WTC11 (cell line): ENCODE results near the gene DGCR8. TPM values are rescaled to one million over a fixed set of nuclear protein-coding genes. Genes with fewer than 3 reads are reported as not detected.

Experiments used
- ATAC-seq: fragments of 200-7000 bp; cut with Tn5 transposase; 2 replicates; pipeline ENCODE4 v1.10.0; 2021; ENCODE audit warnings: mild to moderate bottlenecking, moderate library complexity
- CTCF ChIA-PET: fragments of 300-600 bp; sonication (Branson Sonifier 250); formaldehyde crosslinking; loops from one replicate; lab custom pipeline; 2021; ENCODE audit warnings: antibody characterized with exemption; lab: Charles Lee
- POLR2A ChIA-PET: fragments of 350-600 bp; sonication (Branson Sonifier 250); formaldehyde crosslinking; loops from one replicate; lab custom pipeline; 2021; ENCODE audit warnings: antibody characterized with exemption; lab: Charles Lee
- DNase-seq: peaks from one replicate; pipeline ENCODE4 v3.0.0; 2021; ENCODE audit warnings: low spot score
- H3K27ac Mint-ChIP-seq: 2 replicates; pipeline ENCODE4 v1.8.0; 2021; ENCODE audit warnings: mixed read lengths
- H3K27me3 Mint-ChIP-seq: 2 replicates; pipeline ENCODE4 v1.8.0; 2021; ENCODE audit warnings: low read depth, mild to moderate bottlenecking, moderate library complexity, mixed read lengths
- H3K36me3 Mint-ChIP-seq: 2 replicates; pipeline ENCODE4 v1.8.0; 2021; ENCODE audit warnings: mixed read lengths
- H3K4me1 Mint-ChIP-seq: 2 replicates; pipeline ENCODE4 v1.8.0; 2022; ENCODE audit warnings: mixed read lengths
- H3K4me3 Mint-ChIP-seq: 2 replicates; pipeline ENCODE4 v1.8.0; 2021; ENCODE audit warnings: mild to moderate bottlenecking, moderate library complexity, mixed read lengths
- H3K9me3 Mint-ChIP-seq: 2 replicates; pipeline ENCODE4 v1.8.0; 2021; ENCODE audit warnings: mixed read lengths
- ATF2 ChIP-seq: sonication (generic); formaldehyde crosslinking; IDR thresholded peaks from 2 replicates; pipeline ENCODE4 v1.8.1; 2022; ENCODE audit warnings: low read depth, missing genetic modification reagents, borderline replicate concordance
- ATF3 ChIP-seq: sonication (generic); formaldehyde crosslinking; conservative IDR thresholded peaks from 2 replicates; pipeline ENCODE4 v1.8.1; 2022; ENCODE audit warnings: mild to moderate bottlenecking, missing genetic modification reagents
- E2F4 ChIP-seq: sonication (generic); formaldehyde crosslinking; IDR thresholded peaks from 2 replicates; pipeline ENCODE4 v1.8.1; 2022; ENCODE audit warnings: low read depth, mild to moderate bottlenecking, moderate library complexity, missing genetic modification reagents, borderline replicate concordance
- ETV6 ChIP-seq: sonication (generic); formaldehyde crosslinking; IDR thresholded peaks from 2 replicates; pipeline ENCODE4 v1.8.1; 2022; ENCODE audit warnings: mild to moderate bottlenecking, missing genetic modification reagents
- FOXJ3 ChIP-seq: sonication (generic); formaldehyde crosslinking; IDR thresholded peaks from 2 replicates; pipeline ENCODE4 v1.9.0; 2021; ENCODE audit warnings: missing genetic modification reagents, mild to moderate bottlenecking, borderline replicate concordance
- FOXP4 ChIP-seq: sonication (generic); formaldehyde crosslinking; IDR thresholded peaks from 2 replicates; pipeline ENCODE4 v1.8.0; 2022; ENCODE audit warnings: mild to moderate bottlenecking, missing genetic modification reagents
- GABPB1 ChIP-seq: sonication (generic); formaldehyde crosslinking; IDR thresholded peaks from 2 replicates; pipeline ENCODE4 v1.8.1; 2023; ENCODE audit warnings: mild to moderate bottlenecking, missing genetic modification reagents
- IRF2 ChIP-seq: sonication (generic); formaldehyde crosslinking; IDR thresholded peaks from 2 replicates; pipeline ENCODE4 v1.8.0; 2022; ENCODE audit warnings: low read depth, missing genetic modification reagents, borderline replicate concordance
- NFATC4 ChIP-seq: fragments of 250-450 bp; sonication (Bioruptor Pico); IDR thresholded peaks from 2 replicates; pipeline ENCODE4 v1.9.0; 2021; ENCODE audit warnings: mild to moderate bottlenecking
- NFE2L1 ChIP-seq: sonication (generic); formaldehyde crosslinking; IDR thresholded peaks from 2 replicates; pipeline ENCODE4 v1.8.1; 2023; ENCODE audit warnings: missing genetic modification reagents
- NFYB ChIP-seq: sonication (generic); formaldehyde crosslinking; conservative IDR thresholded peaks from 2 replicates; pipeline ENCODE4 v1.8.0; 2022; ENCODE audit warnings: low read depth, missing genetic modification reagents
- NR2C2 ChIP-seq: sonication (generic); formaldehyde crosslinking; IDR thresholded peaks from 2 replicates; pipeline ENCODE4 v1.8.0; 2022; ENCODE audit warnings: mild to moderate bottlenecking, missing genetic modification reagents
- OVOL2 ChIP-seq: fragments of 250-450 bp; sonication (Bioruptor Pico); IDR thresholded peaks from 2 replicates; pipeline ENCODE4 v1.9.0; 2021; ENCODE audit warnings: mild to moderate bottlenecking, borderline replicate concordance
- RELA ChIP-seq: sonication (generic); formaldehyde crosslinking; IDR thresholded peaks from 2 replicates; pipeline ENCODE4 v1.8.1; 2022; ENCODE audit warnings: missing genetic modification reagents, mild to moderate bottlenecking, borderline replicate concordance
- SMAD4 ChIP-seq: sonication (generic); formaldehyde crosslinking; IDR thresholded peaks from 2 replicates; pipeline ENCODE4 v1.8.0; 2022; ENCODE audit warnings: mild to moderate bottlenecking, missing genetic modification reagents
- SOX15 ChIP-seq: fragments of 250-450 bp; sonication (Bioruptor Pico); IDR thresholded peaks from 2 replicates; pipeline ENCODE4 v1.9.0; 2021; ENCODE audit warnings: mild to moderate bottlenecking
- STAT6 ChIP-seq: sonication (generic); formaldehyde crosslinking; conservative IDR thresholded peaks from 2 replicates; pipeline ENCODE4 v1.8.1; 2023; ENCODE audit warnings: mild to moderate bottlenecking, low read depth, missing genetic modification reagents, moderate library complexity
- TEAD4 ChIP-seq: sonication (generic); formaldehyde crosslinking; IDR thresholded peaks from 2 replicates; pipeline ENCODE4 v1.8.0; 2022; ENCODE audit warnings: mild to moderate bottlenecking, missing genetic modification reagents
- TP53 ChIP-seq: sonication (generic); formaldehyde crosslinking; IDR thresholded peaks from 2 replicates; pipeline ENCODE4 v1.8.1; 2023; ENCODE audit warnings: mild to moderate bottlenecking, missing genetic modification reagents
- USF1 ChIP-seq: sonication (generic); formaldehyde crosslinking; IDR thresholded peaks from 2 replicates; pipeline ENCODE4 v1.8.0; 2022; ENCODE audit warnings: mild to moderate bottlenecking, missing genetic modification reagents
- USF2 ChIP-seq: sonication (generic); formaldehyde crosslinking; IDR thresholded peaks from 2 replicates; pipeline ENCODE4 v1.8.1; 2023; ENCODE audit warnings: mild to moderate bottlenecking, missing genetic modification reagents, moderate library complexity
- ZNF232 ChIP-seq: sonication (generic); formaldehyde crosslinking; IDR thresholded peaks from 2 replicates; pipeline ENCODE4 v1.8.0; 2022; ENCODE audit warnings: mild to moderate bottlenecking, missing genetic modification reagents
- ZNF263 ChIP-seq: sonication (generic); formaldehyde crosslinking; IDR thresholded peaks from 2 replicates; pipeline ENCODE4 v1.8.1; 2022; ENCODE audit warnings: low read depth, mild to moderate bottlenecking, moderate library complexity, missing genetic modification reagents
- ZSCAN18 ChIP-seq: fragments of 250-450 bp; sonication (Bioruptor Pico); IDR thresholded peaks from 2 replicates; pipeline ENCODE4 v2.1.2; 2022; ENCODE audit warnings: mild to moderate bottlenecking, moderate library complexity
- total RNA-seq: library from RNA; stranded (reverse); gene quantifications from 3 replicates; pipeline ENCODE4 v1.2.3, GENCODE V29; 2021

The DGCR8 gene
- total RNA-seq, 1 experiment from 2014 or later, result 55.0 TPM

- peaks cover 92% of the 10 kb centered on the region for H3K36me3 Mint-ChIP-seq
- no peaks in the 10 kb centered on the region for H3K4me1 Mint-ChIP-seq
- POLR2A ChIA-PET, result no interaction called here
- no peaks in the 10 kb centered on the region for H3K9me3 Mint-ChIP-seq
- CTCF ChIA-PET, result no interaction called here
- no peaks in the 10 kb centered on the region for H3K27me3 Mint-ChIP-seq
- TF ChIP-seq IRF2 (CRISPR knock-in tag) (no peak), FOXP4 (CRISPR knock-in tag) (no peak), ZNF232 (CRISPR knock-in tag) (no peak), SOX15 (CRISPR knock-in tag) (no peak), RELA (CRISPR knock-in tag) (no peak), ETV6 (CRISPR knock-in tag) (no peak), E2F4 (CRISPR knock-in tag) (no peak), ZNF263 (CRISPR knock-in tag) (no peak), USF2 (CRISPR knock-in tag) (no peak), GABPB1 (no peak), NFYB (CRISPR knock-in tag) (no peak), NFE2L1 (no peak), ZSCAN18 (no peak), TEAD4 (no peak), ATF3 (CRISPR knock-in tag) (no peak), USF1 (no peak), TP53 (no peak), FOXJ3 (CRISPR knock-in tag) (no peak), OVOL2 (CRISPR knock-in tag) (no peak)
- H3K27ac Mint-ChIP-seq, result no peak overlapping the region
- ATAC-seq (no peak), DNase-seq (no peak)
- H3K4me3 Mint-ChIP-seq, result no peak overlapping the region
Observed at GRCh38 chr22:20091690-20092476, 11.8 kb downstream of the DGCR8 start.

- H3K4me3 Mint-ChIP-seq, result no peak overlapping the region
- ChIA-PET POLR2A (no interaction called here), CTCF (no interaction called here)
- no peaks in the 10 kb centered on the region for H3K27me3 Mint-ChIP-seq
- H3K9me3 Mint-ChIP-seq, result no peaks in the 10 kb centered on the region
- DNase-seq (no peak), ATAC-seq (no peak)
- H3K36me3 Mint-ChIP-seq, result peaks cover 92% of the 10 kb centered on the region
- no peak overlapping the region for H3K27ac Mint-ChIP-seq
- no peaks in the 10 kb centered on the region for H3K4me1 Mint-ChIP-seq
- TF ChIP-seq ZSCAN18 (no peak), ATF2 (CRISPR knock-in tag) (no peak), STAT6 (CRISPR knock-in tag) (no peak), NR2C2 (CRISPR knock-in tag) (no peak), NFATC4 (CRISPR knock-in tag) (no peak), SMAD4 (CRISPR knock-in tag) (no peak)
Observed at GRCh38 chr22:20092477-20092854, 12.4 kb downstream of the DGCR8 start.
